Thymus (tissue), 11 donors: Measurements from ENCODE around the gene GPC1. TPM values are rescaled to one million over a fixed set of nuclear protein-coding genes. Genes with fewer than 3 reads are reported as not detected.
A peak's percentile ranks its signal among the peaks of the same experiment; 100 is the strongest.

Experiments used
- DNase-seq, 9 donors: peaks; one replicate each; pipeline ENCODE4 v3.0.0-alpha.2; 2013; ENCODE audit warnings: low spot score in 9 of 9, low read depth in 6 of 9, missing footprints in 1 of 9
- H3K27ac ChIP-seq, 2 donors: one replicate each; pipeline ENCODE4 v1.5.1; 2013; ENCODE audit warnings: control low read depth in 1 of 2, low read depth in 1 of 2, low read length in 1 of 2, mild to moderate bottlenecking in 1 of 2, moderate library complexity in 1 of 2
- H3K27me3 ChIP-seq, 2 donors: one replicate each; pipeline ENCODE4 v1.5.1; 2013; ENCODE audit warnings: low read length in 1 of 2; ENCODE audit not compliant: control insufficient read depth in 2 of 2, insufficient read depth in 1 of 2
- H3K36me3 ChIP-seq, 2 donors: one replicate each; pipeline ENCODE4 v1.5.1; 2013; ENCODE audit warnings: low read length in 1 of 2, mild to moderate bottlenecking in 1 of 2, moderate library complexity in 1 of 2; ENCODE audit not compliant: control insufficient read depth in 2 of 2, insufficient read depth in 2 of 2
- H3K4me1 ChIP-seq, 2 donors: one replicate each; pipeline ENCODE4 v1.5.1; 2013; ENCODE audit warnings: low read length in 2 of 2; ENCODE audit not compliant: control insufficient read depth in 2 of 2, insufficient read depth in 2 of 2
- H3K4me3 ChIP-seq, 2 donors: one replicate each; pipeline ENCODE4 v1.5.1; 2013; ENCODE audit warnings: low read length in 2 of 2, control low read depth in 1 of 2, mild to moderate bottlenecking in 1 of 2
- H3K9me3 ChIP-seq, 2 donors: one replicate each; pipeline ENCODE4 v1.5.1; 2013; ENCODE audit warnings: low read length in 1 of 2, mild to moderate bottlenecking in 1 of 2; ENCODE audit not compliant: control insufficient read depth in 2 of 2, insufficient read depth in 1 of 2
- WGBS: extraction: QIAGEN DNeasy Blood & Tissue Kit; methylation state at CpG from one replicate; pipeline ENCODE4 v1.1.7; 2013; 5-methylcytosine and 5-hydroxymethylcytosine counted together
- polyA plus RNA-seq: library from polyadenylated mRNA; stranded (reverse); fragments of 200-250 nt; gene quantifications from one replicate; pipeline ENCODE4 v1.2.3, GENCODE V29; 2013
- total RNA-seq: library from RNA; stranded (reverse); fragments of 120-200 nt; gene quantifications from one replicate; pipeline ENCODE4 v1.2.4, GENCODE V29; 2013
- donor health status: healthy.

The GPC1 gene
- total and polyA plus RNA-seq, 2 donors: 4.4 to 46.6 TPM

GRCh38 chr2:240442891-240443715 lies 7.6 kb downstream of the GPC1 start:
- H3K4me3 ChIP-seq: no peak overlapping the region
- peaks cover 4 to 7% of the 10 kb centered on the region in 2 donors for H3K27me3 ChIP-seq
- DNase-seq: no peak
- no peak overlapping the region for H3K27ac ChIP-seq
- peaks cover 0 to 1% of the 10 kb centered on the region in 2 donors for H3K9me3 ChIP-seq
- H3K4me1 ChIP-seq: peaks cover 0 to 5% of the 10 kb centered on the region in 2 donors
- no peaks in the 10 kb centered on the region for H3K36me3 ChIP-seq
- 96% methylated on average over 25 of the region's 25 CpGs for WGBS

DNA sequence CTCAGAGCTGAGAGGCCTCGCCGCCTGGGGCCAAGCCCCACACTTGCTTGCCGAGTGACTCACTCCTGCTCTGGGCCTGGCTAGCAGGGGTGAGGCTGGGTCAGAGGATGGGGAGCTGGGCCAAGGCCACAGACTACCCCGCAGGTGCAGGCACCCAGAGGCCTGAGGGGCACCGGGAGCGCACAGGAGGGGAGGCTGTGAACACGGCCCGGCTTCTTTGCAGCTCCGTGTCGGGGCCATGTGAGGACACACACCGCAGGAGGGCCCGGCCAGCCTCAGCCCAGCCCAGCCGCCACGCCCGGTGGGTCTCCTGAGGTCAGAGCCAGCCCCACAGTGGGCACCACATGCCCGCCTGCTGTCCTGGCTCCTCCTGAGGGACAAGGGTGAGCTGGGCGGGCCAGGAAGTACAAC lies 8.4 kb downstream of the GPC1 start:
- Histone ChIP-seq H3K36me3 (no peaks in the 10 kb centered on the region), H3K4me3 (no peak overlapping the region), H3K9me3 (peaks cover 0 to 1% of the 10 kb centered on the region in 2 donors), H3K4me1 (peaks cover 0 to 4% of the 10 kb centered on the region in 2 donors), H3K27me3 (peaks cover 1 to 6% of the 10 kb centered on the region in 2 donors), H3K27ac (peak overlapping the region in 1 of 2 donors; percentile 8)
- DNase-seq: no peak
- WGBS: 95% methylated on average over 17 of the region's 17 CpGs

GRCh38 chr2:240444464-240444863 lies 9.0 kb downstream of the GPC1 start:
- Histone ChIP-seq H3K4me1 (peaks cover 0 to 4% of the 10 kb centered on the region in 2 donors), H3K27ac (no peak overlapping the region), H3K36me3 (no peaks in the 10 kb centered on the region), H3K27me3 (peaks cover 0 to 10% of the 10 kb centered on the region in 2 donors), H3K9me3 (peaks cover 0 to 1% of the 10 kb centered on the region in 2 donors), H3K4me3 (no peak overlapping the region)
- 95% methylated on average over 16 of the region's 16 CpGs for WGBS
- no peak for DNase-seq

DNA sequence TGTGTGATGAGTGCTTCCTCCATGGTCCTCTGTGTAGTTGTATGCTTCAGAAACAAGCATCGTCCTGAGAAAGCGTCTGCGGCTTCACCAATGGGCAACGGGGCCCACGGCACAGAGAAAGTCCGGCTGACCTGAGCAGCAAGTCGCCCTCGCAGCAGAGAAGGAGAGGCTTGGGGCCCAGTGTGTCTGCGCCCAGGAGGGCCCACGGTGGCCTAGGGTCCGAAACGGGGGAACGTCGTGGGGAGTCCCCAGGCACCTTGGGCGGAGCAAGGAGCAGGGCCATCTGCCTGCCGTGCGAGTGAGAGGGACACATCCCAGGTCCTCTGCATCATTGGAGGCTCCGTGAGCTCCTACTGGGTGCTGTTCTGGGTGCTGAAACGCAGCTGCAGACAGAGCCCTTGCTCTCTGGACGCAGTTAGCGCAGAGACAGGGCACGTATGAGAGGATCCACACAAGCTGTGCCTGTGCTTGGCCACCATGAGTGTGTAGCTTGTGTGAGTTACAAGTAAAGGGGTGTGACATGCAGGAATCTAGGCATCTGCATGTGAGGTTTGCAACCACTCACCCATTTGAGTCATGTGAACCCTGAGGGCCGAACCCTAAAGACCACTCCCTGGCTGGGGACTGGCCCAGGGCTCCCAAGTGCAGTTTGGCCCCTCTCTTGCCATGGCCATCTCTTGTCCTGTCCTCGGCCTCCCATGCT lies 10.6 kb downstream of the GPC1 start:
- peaks cover 0 to 10% of the 10 kb centered on the region in 2 donors for H3K4me1 ChIP-seq

GRCh38 chr2:240446664-240447175 lies 11.3 kb downstream of the GPC1 start:
- Histone ChIP-seq H3K9me3 (no peaks in the 10 kb centered on the region), H3K4me1 (peaks cover 0 to 9% of the 10 kb centered on the region in 2 donors), H3K36me3 (no peaks in the 10 kb centered on the region), H3K27me3 (peaks cover 12 to 31% of the 10 kb centered on the region in 2 donors), H3K27ac (no peak overlapping the region), H3K4me3 (no peak overlapping the region)
- no peak for DNase-seq
- WGBS: 92% methylated on average over 12 of the region's 12 CpGs

More for the DNA sequence above, 10.6 kb downstream of the GPC1 start:
- no peak for DNase-seq
- Histone ChIP-seq H3K9me3 (peaks cover 0 to 1% of the 10 kb centered on the region in 2 donors), H3K36me3 (no peaks in the 10 kb centered on the region), H3K27ac (no peak overlapping the region), H3K27me3 (peaks cover 6 to 25% of the 10 kb centered on the region in 2 donors), H3K4me3 (no peak overlapping the region)
- 82% methylated on average over 24 of the region's 24 CpGs for WGBS

DNA sequence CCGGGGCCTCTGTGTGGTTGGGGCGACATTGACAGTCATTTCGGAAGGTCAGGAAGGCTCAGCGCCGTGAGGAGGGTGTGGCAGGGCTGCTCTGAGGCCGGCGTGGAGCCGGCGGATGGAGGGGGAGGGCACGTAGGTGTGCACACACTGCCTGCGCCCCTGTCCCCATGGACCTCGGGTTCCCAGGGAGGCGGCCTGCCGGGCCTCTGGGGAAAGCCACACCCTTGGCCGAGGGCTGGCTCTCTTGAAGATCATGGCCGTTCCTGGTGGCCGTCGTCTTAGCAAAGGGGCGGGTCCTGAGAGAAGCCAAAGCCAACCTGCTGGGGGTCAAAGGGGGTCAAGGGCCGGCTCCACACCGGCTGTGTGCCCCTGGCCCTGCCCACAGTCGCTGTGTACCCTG lies 11.9 kb downstream of the GPC1 start:
- Histone ChIP-seq H3K4me1 (peaks cover 0 to 14% of the 10 kb centered on the region in 2 donors), H3K27ac (no peak overlapping the region), H3K36me3 (no peaks in the 10 kb centered on the region), H3K27me3 (peaks cover 18 to 37% of the 10 kb centered on the region in 2 donors), H3K9me3 (no peaks in the 10 kb centered on the region), H3K4me3 (no peak overlapping the region)
- 89% methylated on average over 22 of the region's 22 CpGs for WGBS
- no peak for DNase-seq

- DNase-seq: no peak
- 88% methylated on average over 15 of the region's 15 CpGs for WGBS
- Histone ChIP-seq H3K36me3 (no peaks in the 10 kb centered on the region), H3K4me1 (peaks cover 0 to 14% of the 10 kb centered on the region in 2 donors), H3K4me3 (no peak overlapping the region), H3K27ac (no peak overlapping the region), H3K9me3 (no peaks in the 10 kb centered on the region), H3K27me3 (peaks cover 24 to 40% of the 10 kb centered on the region in 2 donors)
Observed at GRCh38 chr2:240447934-240448333, 12.5 kb downstream of the GPC1 start.

DNA sequence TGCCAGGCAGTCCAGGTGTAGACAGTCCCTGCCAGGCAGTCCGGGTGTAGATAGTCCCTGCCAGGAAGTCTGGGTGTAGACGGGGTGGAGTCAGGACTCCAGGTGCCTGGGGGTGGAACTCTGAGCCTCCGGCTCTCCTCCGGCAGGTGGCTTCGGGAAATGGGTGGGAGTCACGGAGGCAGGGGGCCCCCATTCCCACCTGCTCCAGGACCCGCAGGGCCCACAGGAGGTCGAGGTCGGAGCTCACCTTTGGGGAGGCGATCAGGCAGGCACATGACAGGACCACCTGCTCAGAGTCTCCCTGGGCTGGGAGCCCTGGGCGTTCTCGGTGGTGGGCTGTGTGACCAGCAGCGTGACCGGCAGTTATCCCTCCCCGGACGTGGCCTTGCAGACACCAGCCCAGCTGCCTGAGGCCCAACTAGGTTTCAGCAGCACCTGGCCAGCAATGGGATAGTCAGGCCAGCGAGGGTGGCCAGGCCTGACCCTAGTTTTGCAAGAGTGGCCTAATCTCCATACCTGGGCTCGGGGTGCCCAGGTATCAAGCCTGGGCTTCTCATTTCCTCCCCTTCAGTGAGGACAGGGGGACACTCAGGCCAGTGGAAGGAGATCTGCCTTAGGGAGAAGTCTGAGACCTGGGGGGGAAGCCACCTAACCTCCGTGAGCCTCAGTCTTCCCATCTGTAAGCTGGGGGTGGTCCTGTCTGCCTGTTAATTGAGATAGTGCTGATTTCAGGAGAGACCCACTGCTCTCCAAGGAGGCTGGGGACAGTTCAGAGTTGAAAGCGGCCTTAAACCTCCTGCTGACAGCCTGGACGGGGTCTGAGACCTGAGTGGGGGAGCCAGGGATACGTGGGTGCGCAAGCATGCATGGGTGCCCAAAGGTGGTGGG lies 13.2 kb downstream of the GPC1 start:
- Histone ChIP-seq H3K4me3 (no peak overlapping the region), H3K4me1 (peaks cover 0 to 14% of the 10 kb centered on the region in 2 donors), H3K27ac (no peak overlapping the region), H3K36me3 (no peaks in the 10 kb centered on the region), H3K9me3 (no peaks in the 10 kb centered on the region), H3K27me3 (peaks cover 26 to 42% of the 10 kb centered on the region in 2 donors)
- WGBS: 91% methylated on average over 23 of the region's 23 CpGs
- no peak for DNase-seq
